ENCODE results near the gene CASP8. TPM values are rescaled to one million over a fixed set of nuclear protein-coding genes. Genes with fewer than 3 reads are reported as not detected.

CASP8 gene
- total and polyA plus RNA-seq, 9 of the 15 experiments (the other 6 are each of a cell fraction or from before 2014, with no cell fraction given), result 10.2 to 31.4 (median 19.4) TPM

GRCh38 chr2:201320701-201321100 is 60.4 kb downstream of the CASP8 start:
- H4K20me1 ChIP-seq (replicated peaks; ENCODE audit: control insufficient read depth, insufficient read depth, low read length), result no peaks in the 10 kb centered on the region
- H3K4me2 ChIP-seq (ENCODE audit: insufficient read depth, low read length), result no peak overlapping the region
- no peak for DNase-seq (ENCODE audit: extremely low read depth in 1 of 4, low spot score in 3 of 4)
- H3K4me3 ChIP-seq, result no peak overlapping the region
- H3K27me3 ChIP-seq (ENCODE audit: control insufficient read depth in 2 of 2, insufficient read depth in 2 of 2, low read length in 2 of 2), result no peaks in the 10 kb centered on the region
- POLR2A ChIA-PET, result interaction anchor here (0.6 kb wide), 1 partner anchor 99 kb away, joined by 4 read pairs; no protein-coding TSS in a partner anchor
- no peak for TF ChIP-seq TBL1XR1 (IDR thresholded peaks at IDR 0.05; ENCODE audit: low read length in 2 of 2)
- TF ChIP-seq NFIC (IDR thresholded peaks at IDR 0.05), result peak; percentile 34
- BruUV-seq (replicated peaks), result no TSS peak
- H3K9me3 ChIP-seq (replicated peaks; ENCODE audit: control insufficient read depth, insufficient read depth, low read depth, low read length), result no peaks in the 10 kb centered on the region
- WGBS (ENCODE audit: insufficient coverage, low coverage, missing lambda C conversion rate), result 3% methylated on average over 4 of the region's 4 CpGs
- H3K79me2 ChIP-seq (ENCODE audit: control insufficient read depth, insufficient read depth, low read length), result no peaks in the 10 kb centered on the region
- H2AFZ ChIP-seq (ENCODE audit: low read depth, low read length), result no peak overlapping the region
- in situ Hi-C loops (cut with MboI) (no loop called here), intact Hi-C loops (cut with micrococcal nuclease) (no loop called here)
- H3K4me1 ChIP-seq (replicated peaks in 1 of 2; ENCODE audit: control insufficient read depth in 2 of 2, insufficient read depth in 2 of 2, low read length in 2 of 2), result no peaks in the 10 kb centered on the region
- CTCF ChIA-PET (ENCODE audit: low intra/inter-chr PET ratio), result no interaction called here
- H3K9ac ChIP-seq (ENCODE audit: insufficient read depth in 1 of 2, low read depth in 2 of 2, low read length in 2 of 2), result no peak overlapping the region
- H3K9me1 ChIP-seq (ENCODE audit: control insufficient read depth, insufficient read depth, low read length), result no peaks in the 10 kb centered on the region
- ATAC-seq, result no peak
- FAIRE-seq, result no peak
- H3K27ac ChIP-seq (ENCODE audit: extremely low read depth, low read depth, low read length), result no peak overlapping the region
- no peaks in the 10 kb centered on the region for H3K36me3 ChIP-seq (ENCODE audit: control insufficient read depth, insufficient read depth, low read length)

- BruUV-seq (replicated peaks), result no TSS peak
- ATAC-seq (no peak), DNase-seq (ENCODE audit: extremely low read depth in 1 of 4, low spot score in 3 of 4) (no peak), FAIRE-seq (no peak)
- Histone ChIP-seq H3K4me3 (no peak overlapping the region), H3K4me2 (ENCODE audit: insufficient read depth, low read length) (no peak overlapping the region), H3K27me3 (ENCODE audit: control insufficient read depth in 2 of 2, insufficient read depth in 2 of 2, low read length in 2 of 2) (no peaks in the 10 kb centered on the region), H3K79me2 (ENCODE audit: control insufficient read depth, insufficient read depth, low read length) (no peaks in the 10 kb centered on the region), H3K27ac (ENCODE audit: extremely low read depth, low read depth, low read length) (no peak overlapping the region), H2AFZ (ENCODE audit: low read depth, low read length) (no peak overlapping the region), H3K9ac (ENCODE audit: insufficient read depth in 1 of 2, low read depth in 2 of 2, low read length in 2 of 2) (no peak overlapping the region), H3K4me1 (replicated peaks in 1 of 2; ENCODE audit: control insufficient read depth in 2 of 2, insufficient read depth in 2 of 2, low read length in 2 of 2) (no peaks in the 10 kb centered on the region), H4K20me1 (replicated peaks; ENCODE audit: control insufficient read depth, insufficient read depth, low read length) (no peaks in the 10 kb centered on the region), H3K9me3 (replicated peaks; ENCODE audit: control insufficient read depth, insufficient read depth, low read depth, low read length) (no peaks in the 10 kb centered on the region), H3K36me3 (ENCODE audit: control insufficient read depth, insufficient read depth, low read length) (no peaks in the 10 kb centered on the region), H3K9me1 (ENCODE audit: control insufficient read depth, insufficient read depth, low read length) (no peaks in the 10 kb centered on the region)
- intact Hi-C loops (cut with micrococcal nuclease) (no loop called here), in situ Hi-C loops (cut with MboI) (no loop called here)
- CTCF ChIA-PET (ENCODE audit: low intra/inter-chr PET ratio), result no interaction called here
- POLR2A ChIA-PET, result interaction anchor here (1.2 kb wide), 1 partner anchor 14 kb away, joined by 4 read pairs; no protein-coding TSS in a partner anchor
- TF ChIP-seq GTF2B (IDR thresholded peaks at IDR 0.05; ENCODE audit: extremely low read depth, insufficient read length) (no peak), FOS (IDR thresholded peaks at IDR 0.05; ENCODE audit: extremely low read depth, insufficient read length) (no peak), NR1H2 (CRISPR knock-in tag; IDR thresholded peaks at IDR 0.05) (no peak), GTF2E2 (tag; IDR thresholded peaks at IDR 0.05) (no peak), ZNF212 (CRISPR knock-in tag; IDR thresholded peaks at IDR 0.05) (no peak), TCF7 (IDR thresholded peaks at IDR 0.05; ENCODE audit: borderline replicate concordance) (no peak), ZNF707 (CRISPR knock-in tag; conservative IDR thresholded peaks at IDR 0.05) (no peak), HDAC1 (IDR thresholded peaks at IDR 0.05) (no peak), TOE1 (IDR thresholded peaks at IDR 0.05; ENCODE audit: borderline replicate concordance) (no peak), TOE1 (CRISPR knock-in tag; IDR thresholded peaks at IDR 0.05; ENCODE audit: borderline replicate concordance, low read depth) (no peak), TRIM28 (IDR thresholded peaks at IDR 0.05) (peak; percentile 42; the same call in 1 of the 2 replicates), SRSF9 (IDR thresholded peaks at IDR 0.05; ENCODE audit: borderline replicate concordance, low read depth, low read length) (no peak), ZNF551 (CRISPR knock-in tag; IDR thresholded peaks at IDR 0.05) (no peak), ZNF280A (IDR thresholded peaks at IDR 0.05; ENCODE audit: low read depth, partially characterized antibody) (peak; percentile 60), ZNF23 (CRISPR knock-in tag; IDR thresholded peaks at IDR 0.05) (no peak)
These were observed 62.4 kb downstream of the CASP8 start for GRCh38 chr2:201322772-201323171.
